Measurements from ENCODE around the gene CYSTM1.

CYSTM1 gene

GRCh38 chr5:140256726-140257125 is 81.7 kb downstream of the CYSTM1 start:
- no peaks in the 10 kb centered on the region for H3K27me3 ChIP-seq (ENCODE audit: control insufficient read depth in 1 of 2, insufficient read depth in 2 of 2, low read length in 2 of 2)
- peaks cover 22% of the 10 kb centered on the region for H3K4me1 ChIP-seq (ENCODE audit: control insufficient read depth, insufficient read depth, low read length)
- H3K36me3 ChIP-seq (ENCODE audit: control insufficient read depth in 2 of 2, insufficient read depth in 2 of 2, low read length in 2 of 2) = peaks cover 5% of the 10 kb centered on the region in 2 donors
- no peak overlapping the region for H3K9ac ChIP-seq (ENCODE audit: low read length in 2 of 2)
- no peak overlapping the region for H3K4me3 ChIP-seq (ENCODE audit: low read length in 2 of 2)
- no peak overlapping the region for H3K27ac ChIP-seq (ENCODE audit: low read length)
- H3K9me3 ChIP-seq (ENCODE audit: control insufficient read depth in 2 of 2, low read length in 2 of 2) = no peaks in the 10 kb centered on the region

- peaks cover 22% of the 10 kb centered on the region for H3K4me1 ChIP-seq (ENCODE audit: control insufficient read depth, insufficient read depth, low read length)
These were observed 83.0 kb downstream of the CYSTM1 start for GRCh38 chr5:140258016-140258415.

GRCh38 chr5:140258873-140259272 is 83.9 kb downstream of the CYSTM1 start:
- peaks cover 18% of the 10 kb centered on the region for H3K4me1 ChIP-seq (ENCODE audit: control insufficient read depth, insufficient read depth, low read length)
- no peak overlapping the region for H3K9ac ChIP-seq (ENCODE audit: low read length in 2 of 2)
- H3K27ac ChIP-seq (ENCODE audit: low read length) = no peak overlapping the region
- H3K36me3 ChIP-seq (ENCODE audit: control insufficient read depth in 2 of 2, insufficient read depth in 2 of 2, low read length in 2 of 2) = no peaks in the 10 kb centered on the region
- no peak overlapping the region for H3K4me3 ChIP-seq (ENCODE audit: low read length in 2 of 2)
- no peaks in the 10 kb centered on the region for H3K27me3 ChIP-seq (ENCODE audit: control insufficient read depth in 1 of 2, insufficient read depth in 2 of 2, low read length in 2 of 2)
- no peaks in the 10 kb centered on the region for H3K9me3 ChIP-seq (ENCODE audit: control insufficient read depth in 2 of 2, low read length in 2 of 2)

More at GRCh38 chr5:140258016-140258415, 83.0 kb downstream of the CYSTM1 start:
- Histone ChIP-seq H3K9ac (ENCODE audit: low read length in 2 of 2) (no peak overlapping the region), H3K36me3 (ENCODE audit: control insufficient read depth in 2 of 2, insufficient read depth in 2 of 2, low read length in 2 of 2) (peaks cover 0 to 3% of the 10 kb centered on the region in 2 donors), H3K9me3 (ENCODE audit: control insufficient read depth in 2 of 2, low read length in 2 of 2) (no peaks in the 10 kb centered on the region), H3K4me3 (ENCODE audit: low read length in 2 of 2) (no peak overlapping the region), H3K27ac (ENCODE audit: low read length) (no peak overlapping the region), H3K27me3 (ENCODE audit: control insufficient read depth in 1 of 2, insufficient read depth in 2 of 2, low read length in 2 of 2) (no peaks in the 10 kb centered on the region)

GRCh38 chr5:140259500-140259899 is 84.5 kb downstream of the CYSTM1 start:
- no peak overlapping the region for H3K27ac ChIP-seq (ENCODE audit: low read length)
- no peaks in the 10 kb centered on the region for H3K36me3 ChIP-seq (ENCODE audit: control insufficient read depth in 2 of 2, insufficient read depth in 2 of 2, low read length in 2 of 2)
- no peaks in the 10 kb centered on the region for H3K27me3 ChIP-seq (ENCODE audit: control insufficient read depth in 1 of 2, insufficient read depth in 2 of 2, low read length in 2 of 2)
- peaks cover 15% of the 10 kb centered on the region for H3K4me1 ChIP-seq (ENCODE audit: control insufficient read depth, insufficient read depth, low read length)
- H3K9me3 ChIP-seq (ENCODE audit: control insufficient read depth in 2 of 2, low read length in 2 of 2) = no peaks in the 10 kb centered on the region
- H3K4me3 ChIP-seq (ENCODE audit: low read length in 2 of 2) = no peak overlapping the region
- no peak overlapping the region for H3K9ac ChIP-seq (ENCODE audit: low read length in 2 of 2)

- no peaks in the 10 kb centered on the region for H3K27me3 ChIP-seq (ENCODE audit: control insufficient read depth in 1 of 2, insufficient read depth in 2 of 2, low read length in 2 of 2)
- H3K4me1 ChIP-seq (ENCODE audit: control insufficient read depth, insufficient read depth, low read length) = peaks cover 15% of the 10 kb centered on the region
- no peak overlapping the region for H3K4me3 ChIP-seq (ENCODE audit: low read length in 2 of 2)
- H3K36me3 ChIP-seq (ENCODE audit: control insufficient read depth in 2 of 2, insufficient read depth in 2 of 2, low read length in 2 of 2) = no peaks in the 10 kb centered on the region
- H3K9ac ChIP-seq (ENCODE audit: low read length in 2 of 2) = no peak overlapping the region
- no peaks in the 10 kb centered on the region for H3K9me3 ChIP-seq (ENCODE audit: control insufficient read depth in 2 of 2, low read length in 2 of 2)
- H3K27ac ChIP-seq (ENCODE audit: low read length) = no peak overlapping the region
These were observed 85.2 kb downstream of the CYSTM1 start for GRCh38 chr5:140260089-140260656.

- H3K4me1 ChIP-seq (ENCODE audit: control insufficient read depth, insufficient read depth, low read length) = peaks cover 15% of the 10 kb centered on the region
- H3K36me3 ChIP-seq (ENCODE audit: control insufficient read depth in 2 of 2, insufficient read depth in 2 of 2, low read length in 2 of 2) = peaks cover 0 to under 1% of the 10 kb centered on the region in 2 donors
- no peaks in the 10 kb centered on the region for H3K9me3 ChIP-seq (ENCODE audit: control insufficient read depth in 2 of 2, low read length in 2 of 2)
- peak overlapping the region; percentile 24 for H3K27ac ChIP-seq (ENCODE audit: low read length)
- H3K27me3 ChIP-seq (ENCODE audit: control insufficient read depth in 1 of 2, insufficient read depth in 2 of 2, low read length in 2 of 2) = no peaks in the 10 kb centered on the region
- H3K4me3 ChIP-seq (ENCODE audit: low read length in 2 of 2) = no peak overlapping the region
- peak overlapping the region in 1 of 2 donors; percentile 6 for H3K9ac ChIP-seq (ENCODE audit: low read length in 2 of 2)
These were observed 86.6 kb downstream of the CYSTM1 start for GRCh38 chr5:140261403-140262171.

GRCh38 chr5:140262221-140262620 is 87.2 kb downstream of the CYSTM1 start:
- Histone ChIP-seq H3K4me1 (ENCODE audit: control insufficient read depth, insufficient read depth, low read length) (peaks cover 15% of the 10 kb centered on the region), H3K27me3 (ENCODE audit: control insufficient read depth in 1 of 2, insufficient read depth in 2 of 2, low read length in 2 of 2) (no peaks in the 10 kb centered on the region), H3K9ac (ENCODE audit: low read length in 2 of 2) (no peak overlapping the region), H3K27ac (ENCODE audit: low read length) (no peak overlapping the region), H3K36me3 (ENCODE audit: control insufficient read depth in 2 of 2, insufficient read depth in 2 of 2, low read length in 2 of 2) (peaks cover 0 to 2% of the 10 kb centered on the region in 2 donors), H3K9me3 (ENCODE audit: control insufficient read depth in 2 of 2, low read length in 2 of 2) (no peaks in the 10 kb centered on the region), H3K4me3 (ENCODE audit: low read length in 2 of 2) (no peak overlapping the region)

- no peak overlapping the region for H3K4me3 ChIP-seq (ENCODE audit: low read length in 2 of 2)
- H3K27me3 ChIP-seq (ENCODE audit: control insufficient read depth in 1 of 2, insufficient read depth in 2 of 2, low read length in 2 of 2) = no peaks in the 10 kb centered on the region
- no peak overlapping the region for H3K9ac ChIP-seq (ENCODE audit: low read length in 2 of 2)
- no peak overlapping the region for H3K27ac ChIP-seq (ENCODE audit: low read length)
- H3K9me3 ChIP-seq (ENCODE audit: control insufficient read depth in 2 of 2, low read length in 2 of 2) = no peaks in the 10 kb centered on the region
- H3K36me3 ChIP-seq (ENCODE audit: control insufficient read depth in 2 of 2, insufficient read depth in 2 of 2, low read length in 2 of 2) = peaks cover 0 to 2% of the 10 kb centered on the region in 2 donors
- H3K4me1 ChIP-seq (ENCODE audit: control insufficient read depth, insufficient read depth, low read length) = peaks cover 15% of the 10 kb centered on the region
These were observed 87.9 kb downstream of the CYSTM1 start for GRCh38 chr5:140262839-140263238.

- Histone ChIP-seq H3K4me3 (ENCODE audit: low read length in 2 of 2) (no peak overlapping the region), H3K27ac (ENCODE audit: low read length) (no peak overlapping the region), H3K27me3 (ENCODE audit: control insufficient read depth in 1 of 2, insufficient read depth in 2 of 2, low read length in 2 of 2) (no peaks in the 10 kb centered on the region), H3K4me1 (ENCODE audit: control insufficient read depth, insufficient read depth, low read length) (peaks cover 9% of the 10 kb centered on the region), H3K9ac (ENCODE audit: low read length in 2 of 2) (no peak overlapping the region), H3K36me3 (ENCODE audit: control insufficient read depth in 2 of 2, insufficient read depth in 2 of 2, low read length in 2 of 2) (peaks cover 0 to 2% of the 10 kb centered on the region in 2 donors), H3K9me3 (ENCODE audit: control insufficient read depth in 2 of 2, low read length in 2 of 2) (no peaks in the 10 kb centered on the region)
These were observed 90.9 kb downstream of the CYSTM1 start for GRCh38 chr5:140265845-140266244.

GRCh38 chr5:140266471-140267200 is 91.6 kb downstream of the CYSTM1 start:
- peaks cover 0 to 2% of the 10 kb centered on the region in 2 donors for H3K36me3 ChIP-seq (ENCODE audit: control insufficient read depth in 2 of 2, insufficient read depth in 2 of 2, low read length in 2 of 2)
- H3K27me3 ChIP-seq (ENCODE audit: control insufficient read depth in 1 of 2, insufficient read depth in 2 of 2, low read length in 2 of 2) = no peaks in the 10 kb centered on the region
- no peak overlapping the region for H3K27ac ChIP-seq (ENCODE audit: low read length)
- H3K4me1 ChIP-seq (ENCODE audit: control insufficient read depth, insufficient read depth, low read length) = peaks cover 3% of the 10 kb centered on the region
- no peaks in the 10 kb centered on the region for H3K9me3 ChIP-seq (ENCODE audit: control insufficient read depth in 2 of 2, low read length in 2 of 2)
- no peak overlapping the region for H3K4me3 ChIP-seq (ENCODE audit: low read length in 2 of 2)
- no peak overlapping the region for H3K9ac ChIP-seq (ENCODE audit: low read length in 2 of 2)
